Measurements from ENCODE around the gene BMPR1B.
A peak's percentile ranks its signal among the peaks of the same experiment; 100 is the strongest.
"Not testable (repeated sequence)": the region's sequence is repeated elsewhere in the genome, so short reads cannot be mapped to it uniquely, and the experiment has no call there.

The BMPR1B gene

DNA sequence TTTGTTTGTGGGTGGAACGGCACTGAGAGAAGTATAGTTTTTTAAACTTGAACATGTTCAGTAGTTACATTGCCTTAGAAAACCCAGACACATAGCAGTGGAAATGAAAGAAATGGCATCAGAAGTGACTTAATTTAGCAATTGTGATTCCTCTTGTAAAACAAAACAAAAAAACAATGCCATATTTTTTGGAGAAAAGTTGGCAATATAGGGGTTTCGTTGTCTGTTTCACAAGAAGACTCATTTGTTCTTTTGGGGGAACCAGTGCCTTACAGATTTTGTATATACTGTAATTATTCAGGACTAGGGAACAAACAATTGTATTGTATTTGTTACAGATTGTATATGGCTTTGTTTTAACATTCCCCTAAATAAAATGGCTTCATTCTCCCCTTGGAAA is 400.3 kb downstream of the BMPR1B start:
- no peak for DNase-seq

- DNase-seq, result no peak
These were observed 400.9 kb downstream of the BMPR1B start for GRCh38 chr4:95158626-95159025.

DNA sequence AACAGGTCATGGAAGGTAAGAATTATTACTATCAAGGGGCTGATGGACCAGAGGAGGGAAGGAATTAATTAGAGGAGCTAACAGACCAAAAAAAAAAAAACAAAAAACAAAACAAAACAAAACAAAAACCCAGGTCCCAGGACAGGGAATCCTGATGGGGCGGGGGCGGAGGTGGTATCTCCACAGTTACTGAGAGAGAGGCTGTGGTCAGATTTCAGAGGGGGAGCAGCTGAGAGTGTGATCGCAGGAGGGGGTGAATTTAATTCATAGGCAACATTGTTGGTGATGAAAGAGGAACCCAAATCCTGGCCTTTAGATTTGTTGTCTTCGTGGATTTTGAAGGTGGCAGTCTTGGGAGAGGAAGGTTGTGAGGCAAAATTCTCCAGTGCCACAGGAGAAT is 401.6 kb downstream of the BMPR1B start:
- DNase-seq, result no peak

- no peak for DNase-seq
These were observed 404.2 kb downstream of the BMPR1B start for GRCh38 chr4:95161781-95162469.

- no peak for DNase-seq
These were observed 405.1 kb downstream of the BMPR1B start for GRCh38 chr4:95162867-95163266.

DNA sequence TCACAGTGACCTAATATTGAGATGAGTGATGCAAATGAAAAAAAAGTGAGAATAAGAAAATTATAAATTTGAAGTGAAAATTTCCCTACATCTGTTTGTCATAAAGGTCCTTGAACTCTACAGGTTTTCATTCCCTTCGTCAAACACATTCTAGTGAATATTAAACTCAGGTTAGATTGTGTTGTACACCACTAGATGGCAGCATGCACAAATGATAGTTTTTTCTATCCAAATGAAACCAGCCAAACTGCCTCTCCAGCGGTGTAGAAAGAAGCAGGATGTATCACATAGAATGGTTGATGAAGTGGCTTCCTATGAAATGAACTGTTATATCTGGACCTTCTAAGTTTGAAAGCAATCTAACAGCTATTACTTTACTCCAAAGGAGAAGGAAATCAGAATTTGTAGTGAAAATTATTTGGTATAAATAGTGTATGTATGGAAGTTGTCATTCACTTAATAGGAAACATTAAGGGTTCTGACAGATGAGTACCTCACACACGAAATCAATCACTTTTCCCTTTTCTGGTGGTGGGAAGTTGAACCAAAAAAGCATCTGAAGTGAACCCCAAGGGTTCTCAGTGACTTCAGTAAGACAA is 408.3 kb downstream of the BMPR1B start:
- DNase-seq, result peak in 1 of 2 donors; percentile 3

GRCh38 chr4:95167805-95168204 is 410.1 kb downstream of the BMPR1B start:
- DNase-seq, result no peak

- no peak for DNase-seq
These were observed 412.4 kb downstream of the BMPR1B start for GRCh38 chr4:95170176-95170575.

DNA sequence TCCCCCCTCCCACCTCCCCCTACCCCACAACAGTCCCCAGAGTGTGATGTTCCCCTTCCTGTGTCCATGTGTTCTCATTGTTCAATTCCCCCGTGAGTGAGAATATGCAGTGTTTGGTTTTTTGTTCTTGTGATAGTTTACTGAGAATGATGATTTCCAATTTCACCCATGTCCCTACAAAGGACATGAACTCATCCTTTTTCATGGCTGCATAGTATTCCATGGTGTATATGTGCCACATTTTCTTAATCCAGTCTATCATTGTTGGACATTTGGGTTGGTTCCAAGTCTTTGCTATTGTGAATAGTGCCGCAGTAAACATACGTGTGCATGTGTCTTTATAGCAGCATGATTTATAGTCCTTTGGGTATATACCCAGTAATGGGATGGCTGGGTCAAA is 413.6 kb downstream of the BMPR1B start:
- not testable (repeated sequence) for DNase-seq

- DNase-seq, result no peak
These were observed 421.2 kb downstream of the BMPR1B start for GRCh38 chr4:95178938-95179337.

DNA sequence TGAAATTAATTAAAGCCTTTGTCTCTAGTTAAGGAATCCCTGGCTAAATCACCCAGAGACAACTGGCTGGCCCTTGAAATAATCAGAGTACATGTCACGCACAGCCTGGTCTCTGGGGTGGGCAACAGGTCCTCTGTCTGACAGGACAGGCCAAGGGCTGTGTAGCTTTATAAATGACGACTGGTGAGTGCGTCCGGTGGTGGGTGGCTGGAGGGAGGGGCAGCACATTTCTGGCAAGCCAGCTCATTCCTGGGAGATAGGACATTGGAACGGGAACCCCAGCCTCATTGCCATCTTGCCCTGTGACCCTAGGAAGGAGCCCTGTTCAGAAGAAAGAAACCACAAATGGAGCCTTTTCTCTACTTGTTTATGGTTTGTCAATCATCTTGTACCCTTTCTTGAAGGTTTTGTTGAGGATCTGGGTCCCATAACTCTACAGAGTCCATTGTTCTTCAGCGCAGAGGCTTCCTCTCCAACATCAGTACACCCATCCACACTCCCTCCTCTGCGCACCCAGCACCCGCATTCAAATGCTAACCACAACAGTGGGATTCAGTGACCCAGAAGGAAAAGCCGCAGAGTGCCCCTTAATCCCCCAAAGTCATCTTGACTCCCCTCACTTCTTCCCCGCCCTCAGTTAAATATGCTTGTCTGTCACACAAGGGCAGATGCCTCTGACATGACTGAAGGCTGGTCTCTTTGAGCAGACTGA is 422.9 kb downstream of the BMPR1B start:
- DNase-seq, result no peak

DNA sequence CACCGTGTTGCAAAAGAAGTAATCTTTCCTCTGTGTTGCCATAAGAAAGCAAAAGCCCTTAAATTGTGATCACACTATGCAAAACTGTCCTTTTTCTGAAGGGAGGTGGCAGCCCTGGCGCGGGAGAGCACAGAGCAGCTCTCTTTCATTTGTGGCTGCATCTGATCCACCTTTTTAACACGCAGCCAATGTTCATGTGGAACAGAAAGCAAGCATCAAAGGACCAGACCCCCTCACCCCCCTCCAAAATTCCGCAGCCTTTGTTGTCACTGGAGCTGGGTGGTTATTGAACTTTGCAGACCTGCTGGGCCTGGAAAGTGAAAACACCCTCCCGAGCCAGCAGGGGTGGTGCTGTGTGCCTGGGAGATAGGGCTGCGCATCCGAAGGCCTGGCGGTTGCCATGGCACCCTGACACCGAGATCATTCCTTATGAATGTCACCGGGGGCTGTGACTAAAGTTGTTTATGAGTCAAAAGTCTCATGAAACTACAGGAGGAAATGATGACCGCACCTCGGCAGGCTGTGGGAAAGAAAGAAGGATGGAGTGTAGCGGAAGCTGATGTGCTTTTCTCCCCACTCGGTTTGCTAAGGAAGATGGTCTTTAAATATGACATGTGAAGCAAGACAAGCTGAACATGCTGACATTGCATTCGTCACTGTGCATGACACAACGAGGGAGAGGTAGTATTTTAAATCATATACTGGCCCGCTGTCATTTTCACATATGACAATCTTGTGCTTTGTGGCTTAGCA is 423.7 kb downstream of the BMPR1B start:
- peak in 1 of 2 donors; percentile 14 for DNase-seq

- DNase-seq, result no peak
These were observed 424.2 kb downstream of the BMPR1B start for GRCh38 chr4:95181996-95182306.

DNA sequence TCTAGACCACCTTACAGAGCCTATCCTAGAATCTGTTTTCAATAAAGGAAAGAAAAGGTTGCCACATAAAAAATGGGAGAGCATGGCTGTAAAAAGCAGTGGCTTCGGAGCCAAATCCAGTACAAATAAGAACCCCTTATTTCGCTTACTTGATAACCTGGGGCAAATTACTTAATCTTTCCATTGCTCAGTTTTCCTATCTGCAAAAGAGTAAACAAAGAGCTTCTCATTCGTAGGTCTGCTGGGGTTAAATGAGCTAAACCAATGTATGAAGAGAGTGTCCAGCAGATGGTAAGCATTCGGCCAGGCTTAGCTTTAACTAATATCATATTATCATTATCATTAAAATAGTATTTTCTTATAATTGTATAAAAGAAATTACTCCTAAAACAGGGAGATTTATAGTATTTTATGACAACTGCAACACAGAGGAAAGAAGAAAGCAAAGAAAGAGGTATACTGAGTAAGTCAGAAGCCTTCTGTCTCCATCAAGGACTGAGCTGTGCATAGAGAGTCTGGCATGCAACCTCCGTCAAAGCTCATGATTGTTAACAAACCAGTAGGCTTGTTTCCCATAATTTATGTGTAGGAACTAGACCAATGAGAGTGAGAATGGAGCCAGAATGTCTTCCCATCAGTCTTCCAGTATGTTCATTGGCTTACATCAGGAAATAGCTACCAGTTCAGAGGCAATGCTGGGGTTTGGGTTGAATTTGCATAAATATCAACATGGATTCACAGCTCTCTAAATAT is 426.1 kb downstream of the BMPR1B start:
- no peak for DNase-seq

DNA sequence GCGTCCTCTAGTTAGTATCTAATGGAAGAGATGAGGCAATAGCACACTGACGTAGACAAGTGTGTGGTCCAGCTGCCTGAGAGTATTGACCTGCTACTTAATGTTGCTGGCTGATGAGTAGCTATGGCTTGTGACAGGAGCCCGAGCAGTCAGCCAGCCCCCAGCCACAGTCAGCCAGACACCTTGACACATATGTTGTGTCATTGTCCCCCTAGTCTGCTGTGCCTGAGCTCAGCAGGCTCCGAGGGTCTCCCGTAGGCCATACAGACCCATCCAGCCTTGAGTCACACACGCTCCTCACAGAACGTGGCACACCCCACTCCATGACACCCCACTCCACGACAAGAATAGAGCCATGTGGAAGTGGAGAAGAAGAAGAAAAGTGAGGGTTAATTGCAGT is 428.9 kb downstream of the BMPR1B start:
- DNase-seq, result no peak

DNA sequence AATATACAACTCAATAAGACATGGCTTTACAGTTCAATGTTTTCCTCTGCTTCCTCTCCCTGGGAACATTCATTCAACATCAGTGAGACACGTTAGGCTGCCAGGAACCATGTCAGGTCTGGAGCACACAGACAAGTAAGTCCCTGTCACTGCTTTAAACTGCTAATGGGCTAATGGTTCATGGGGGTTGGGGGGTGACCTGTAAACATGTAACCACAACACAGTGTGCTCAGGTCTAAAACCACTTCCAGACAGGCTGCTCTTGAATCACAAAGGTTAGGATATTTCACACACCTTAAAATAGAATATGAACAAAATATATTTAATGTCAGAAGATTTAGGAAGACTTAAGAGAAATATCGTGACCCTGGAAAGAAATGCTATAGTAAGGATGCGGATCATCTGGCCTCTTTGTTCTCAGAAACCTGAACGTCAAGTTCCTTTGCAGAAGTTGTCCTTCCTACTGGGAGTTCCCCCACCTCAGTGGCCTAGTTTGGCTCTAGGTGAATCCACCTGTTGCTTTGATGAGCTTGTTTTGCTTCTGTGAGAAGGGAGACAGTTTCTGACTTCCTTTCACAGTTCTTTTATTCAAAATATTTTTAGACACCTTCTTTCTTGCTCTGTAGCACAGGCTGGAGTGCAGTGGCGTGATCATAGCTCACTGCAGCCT is 431.1 kb downstream of the BMPR1B start:
- no peak for DNase-seq

DNA sequence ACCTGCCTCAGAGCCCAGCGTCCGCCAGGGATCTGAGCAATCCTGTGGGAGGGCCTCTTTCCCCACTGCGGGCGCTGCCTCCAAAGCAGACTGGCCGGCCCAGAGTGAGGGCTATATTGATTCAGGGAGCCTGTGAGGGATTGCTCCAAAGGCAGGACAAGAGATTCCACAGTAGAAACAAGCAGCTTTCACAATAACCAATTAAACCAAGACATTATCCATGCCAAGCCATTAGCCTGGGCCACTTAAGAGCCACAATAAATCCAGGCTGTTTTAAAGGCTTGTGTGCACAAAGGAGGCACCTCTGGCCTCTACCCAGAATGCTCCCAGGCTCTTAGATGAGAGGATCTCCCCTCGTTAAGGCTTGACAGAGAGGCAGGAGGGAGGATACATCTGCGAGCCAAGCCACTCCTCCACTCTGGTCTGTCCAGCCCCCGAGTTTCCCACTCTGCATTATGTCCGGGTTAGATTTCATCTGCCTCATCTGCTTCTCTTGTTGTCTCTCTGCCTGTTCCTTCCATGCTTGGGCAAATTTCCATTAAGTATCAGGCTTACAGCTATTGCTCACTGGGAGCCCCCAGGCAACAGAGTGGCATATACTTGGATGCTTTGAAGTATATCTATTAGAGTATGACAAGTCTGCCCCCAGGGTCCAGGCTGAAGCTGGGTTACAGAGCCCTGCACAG is 433.1 kb downstream of the BMPR1B start:
- DNase-seq, result no peak

DNA sequence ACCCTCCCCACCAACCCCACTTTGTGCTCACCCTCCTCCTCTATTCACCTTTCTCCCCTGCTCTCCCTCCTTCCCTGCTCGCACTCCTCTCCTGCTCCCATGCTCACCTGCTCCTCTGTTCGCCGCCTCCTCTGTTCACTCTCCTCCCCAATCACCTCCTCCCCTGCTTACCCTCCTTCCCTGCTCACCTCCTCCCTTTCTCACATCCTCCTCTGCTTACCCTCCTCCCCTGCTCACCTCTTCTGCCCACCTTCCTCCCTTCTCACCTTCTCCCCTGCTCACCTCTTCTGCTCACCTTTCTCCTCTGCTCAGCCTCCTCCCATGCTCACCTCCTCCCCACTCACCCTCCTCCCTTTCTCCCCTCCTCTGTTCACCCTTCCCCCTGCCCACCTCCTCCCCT is 433.8 kb downstream of the BMPR1B start:
- no peak for DNase-seq

- no peak for DNase-seq
These were observed 435.9 kb downstream of the BMPR1B start for GRCh38 chr4:95193391-95194224.

DNA sequence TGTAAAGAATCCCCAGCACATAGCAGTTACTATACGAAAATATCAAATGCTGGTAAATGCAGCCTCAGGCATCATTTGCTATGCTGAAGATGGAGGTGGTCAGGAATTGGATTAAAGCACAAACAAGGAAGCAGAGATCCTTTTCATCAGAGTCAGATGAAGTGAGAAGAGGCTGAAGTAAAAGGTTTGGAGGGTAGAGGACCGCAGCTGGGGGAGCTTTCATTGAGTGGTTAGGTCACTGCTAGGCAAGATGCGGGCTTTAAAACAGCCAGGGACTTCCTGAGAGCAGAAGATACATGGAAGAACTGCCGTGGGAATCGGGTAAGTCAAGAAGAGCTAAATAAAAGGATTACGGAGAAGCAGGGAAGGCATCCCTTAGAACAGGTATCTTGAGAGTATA is 439.6 kb downstream of the BMPR1B start:
- DNase-seq, result no peak

GRCh38 chr4:95198961-95199360 is 441.2 kb downstream of the BMPR1B start:
- no peak for DNase-seq
